Measurements from ENCODE around the gene SERPINI1. TPM values are rescaled to one million over a fixed set of nuclear protein-coding genes. Genes with fewer than 3 reads are reported as not detected.

Gene SERPINI1
- polyA plus RNA-seq, 5 donors = 9.9 to 17.6 (median 15.9) TPM

DNA sequence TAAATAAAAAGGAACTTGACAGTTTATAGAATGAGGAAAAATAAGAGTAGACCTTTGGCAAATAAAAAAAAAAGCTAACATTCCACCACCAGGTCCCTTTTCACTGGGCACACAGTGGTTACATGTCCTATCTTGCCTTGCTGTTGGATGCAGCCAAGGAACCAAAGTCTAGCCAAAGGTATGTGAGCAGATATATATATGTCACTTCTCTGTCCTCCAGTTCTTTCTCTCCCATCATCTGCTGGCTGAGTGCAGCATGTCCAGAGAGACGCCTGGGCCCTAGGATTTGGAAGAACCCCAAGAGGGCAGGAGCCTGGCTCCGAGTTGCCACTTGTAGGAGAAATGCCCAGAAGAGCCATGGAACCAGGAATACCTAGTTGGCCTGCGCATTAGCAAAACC lies 104.7 kb downstream of the SERPINI1 start:
- DNase-seq = no peak

DNA sequence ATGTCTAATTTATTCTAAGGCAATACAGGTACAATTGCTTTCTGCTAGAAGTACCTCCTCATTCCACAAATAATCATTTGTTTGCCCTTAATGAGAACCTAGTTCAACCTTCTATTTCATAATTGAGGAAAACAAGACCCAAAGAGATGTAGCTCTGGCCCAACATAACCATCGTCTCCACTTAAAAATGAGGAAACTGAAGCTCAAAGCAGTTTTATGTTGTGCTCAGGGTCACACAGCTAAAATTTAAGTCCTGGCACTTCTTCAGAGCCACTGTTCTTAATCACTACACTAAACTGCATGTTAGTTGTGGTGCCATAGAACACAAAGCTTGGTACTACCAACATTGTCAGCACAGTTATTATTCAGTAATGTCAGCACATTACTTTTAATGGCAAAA lies 108.0 kb downstream of the SERPINI1 start:
- DNase-seq = no peak

- DNase-seq = no peak
Observed at GRCh38 chr3:167843886-167844285, 108.4 kb downstream of the SERPINI1 start.

GRCh38 chr3:167844528-167844927 lies 109.0 kb downstream of the SERPINI1 start:
- no peak for DNase-seq

GRCh38 chr3:167851171-167851570 lies 115.7 kb downstream of the SERPINI1 start:
- no peak for DNase-seq

DNA sequence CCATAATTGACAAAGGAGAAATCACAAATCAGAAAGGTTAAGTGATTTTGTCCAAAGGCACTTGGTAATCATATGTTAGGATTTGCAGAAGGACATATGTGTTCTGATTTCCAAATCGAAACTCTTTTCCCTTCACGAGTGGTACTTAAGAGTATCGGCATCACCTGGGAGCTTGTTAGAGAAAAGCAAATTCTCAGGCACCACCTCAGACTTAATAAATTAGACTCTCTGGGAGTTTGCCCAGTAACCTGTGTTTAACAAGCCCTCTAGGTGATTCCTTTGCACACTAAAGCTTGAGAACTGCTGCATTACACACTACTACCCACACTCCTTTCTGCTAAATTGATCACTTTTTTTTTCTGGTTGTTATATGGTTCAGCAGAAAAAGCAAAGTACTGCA lies 116.2 kb downstream of the SERPINI1 start:
- no peak for DNase-seq

GRCh38 chr3:167852216-167852615 lies 116.7 kb downstream of the SERPINI1 start:
- no peak for DNase-seq

- DNase-seq = no peak
Observed at GRCh38 chr3:167854063-167854462, 118.5 kb downstream of the SERPINI1 start.

DNA sequence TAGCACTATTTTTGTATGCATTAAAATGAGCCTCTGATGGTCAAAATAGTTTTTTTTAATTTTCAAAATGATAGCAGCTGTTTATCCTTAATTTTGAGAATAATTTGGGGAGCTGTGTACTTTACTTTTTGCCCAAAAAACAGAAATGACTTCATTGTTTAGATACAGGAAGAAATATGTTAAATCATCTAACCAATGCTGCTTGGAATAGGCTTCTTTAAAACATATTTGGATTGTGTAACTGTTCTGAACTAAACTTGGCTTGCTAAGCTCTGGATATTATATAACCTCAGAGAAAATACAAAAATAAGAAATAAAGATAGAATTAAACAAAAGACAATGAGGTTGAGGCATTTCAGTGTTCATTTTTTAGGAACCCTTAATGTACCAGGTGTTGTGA lies 119.3 kb downstream of the SERPINI1 start:
- DNase-seq = no peak

GRCh38 chr3:167855306-167855705 lies 119.8 kb downstream of the SERPINI1 start:
- no peak for DNase-seq

- DNase-seq = no peak
Observed at GRCh38 chr3:167858865-167859264, 123.3 kb downstream of the SERPINI1 start.

GRCh38 chr3:167859610-167860009 lies 124.1 kb downstream of the SERPINI1 start:
- DNase-seq = no peak

- no peak for DNase-seq
Observed at GRCh38 chr3:167861649-167862048, 126.1 kb downstream of the SERPINI1 start.

DNA sequence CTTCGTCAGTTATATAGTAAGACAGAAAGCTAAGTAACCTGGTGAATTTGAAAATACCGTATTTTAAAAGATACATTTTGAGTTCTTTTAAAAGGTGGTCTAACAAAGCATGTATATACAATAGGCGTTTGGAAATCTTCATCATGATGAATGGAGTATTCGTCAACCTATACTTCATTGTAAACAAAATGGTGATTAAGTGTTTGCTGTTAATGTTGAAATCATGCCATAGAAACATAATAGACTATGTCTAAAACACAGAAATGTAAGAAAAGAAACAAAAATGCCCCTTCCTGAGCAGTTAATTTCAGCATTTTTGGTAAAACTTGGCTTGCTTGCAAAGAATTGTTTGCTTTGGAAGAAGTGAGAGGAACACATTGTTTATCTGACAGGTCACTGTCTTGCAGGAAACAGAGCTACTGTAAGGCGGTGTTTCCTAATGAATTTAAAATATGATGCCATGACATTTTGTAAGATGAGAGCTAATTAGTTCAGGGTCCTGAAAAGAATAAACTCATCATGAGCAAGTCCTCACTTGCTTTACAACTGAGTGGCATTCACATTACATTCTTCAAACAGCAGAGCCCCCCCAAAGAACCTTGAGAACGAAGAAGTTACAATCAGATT lies 126.7 kb downstream of the SERPINI1 start:
- DNase-seq = no peak

DNA sequence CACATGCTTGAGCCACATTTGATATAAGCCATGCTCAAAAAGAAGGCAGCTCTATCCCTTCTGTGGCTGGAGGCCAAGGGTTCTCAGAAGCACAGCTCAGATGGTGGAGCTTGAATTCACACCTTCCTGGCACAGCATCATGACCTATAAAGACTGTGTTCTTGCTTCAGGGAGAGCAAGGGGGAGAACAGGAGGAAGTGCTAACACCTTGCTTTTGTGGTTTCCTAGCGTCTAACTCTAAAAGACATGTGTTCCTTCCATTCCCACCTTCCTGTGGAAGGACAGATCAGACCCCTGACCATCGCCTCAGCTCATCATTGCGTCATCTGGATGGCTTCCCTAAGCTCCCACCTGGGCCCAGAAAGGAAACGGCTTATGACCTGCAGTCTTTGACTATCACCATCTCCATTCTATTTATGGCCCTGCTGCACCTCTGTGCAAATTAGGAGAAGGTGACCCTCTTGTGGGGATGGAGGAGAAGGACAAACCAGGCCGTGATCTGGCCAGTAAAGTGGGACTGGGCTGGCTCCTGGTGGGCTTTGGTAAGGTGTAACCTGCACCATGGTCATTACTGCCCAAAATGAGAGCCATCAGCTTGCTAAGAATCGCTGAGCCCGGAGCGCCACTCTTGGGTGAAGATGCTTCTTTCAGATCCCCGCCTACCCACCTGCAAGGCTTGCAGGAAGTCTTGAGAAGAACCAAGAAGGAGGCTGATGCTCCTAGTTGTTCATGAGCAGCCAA lies 128.5 kb downstream of the SERPINI1 start:
- DNase-seq = no peak

DNA sequence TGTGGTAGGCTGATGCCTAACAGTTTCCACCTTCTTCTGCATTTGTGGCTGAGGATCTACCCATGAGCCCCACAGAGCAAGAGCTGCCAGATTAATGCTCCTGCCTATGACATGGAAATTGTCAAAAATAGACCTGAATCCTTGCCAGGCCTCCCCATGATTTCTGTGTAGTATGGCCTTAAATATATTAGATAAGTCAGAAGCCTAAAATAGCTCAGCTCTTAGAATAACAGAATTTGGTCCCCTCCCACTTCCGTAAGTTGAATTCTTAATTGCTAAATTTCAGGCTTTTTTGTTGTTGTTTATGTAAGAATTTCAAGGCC lies 129.0 kb downstream of the SERPINI1 start:
- no peak for DNase-seq

- no peak for DNase-seq
Observed at GRCh38 chr3:167866331-167866730, 130.8 kb downstream of the SERPINI1 start.

DNA sequence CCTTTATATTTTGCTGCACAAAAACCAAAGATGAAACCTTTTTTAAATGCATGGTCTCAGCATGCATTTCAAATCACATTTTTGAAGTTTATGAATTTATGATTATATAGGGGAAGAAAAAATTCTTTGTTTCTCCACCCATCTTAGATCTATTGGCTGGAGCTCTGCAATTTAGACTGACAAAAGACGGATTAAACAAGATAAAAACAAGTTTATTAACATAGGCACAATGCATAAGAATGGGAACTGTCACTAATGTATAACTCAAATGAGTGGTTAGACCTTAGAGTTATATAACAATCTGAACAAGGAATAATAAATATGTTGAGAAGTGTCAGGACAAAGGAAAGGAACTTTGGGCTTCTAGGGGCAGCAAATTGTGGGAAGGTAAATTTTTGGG lies 132.5 kb downstream of the SERPINI1 start:
- no peak for DNase-seq

DNA sequence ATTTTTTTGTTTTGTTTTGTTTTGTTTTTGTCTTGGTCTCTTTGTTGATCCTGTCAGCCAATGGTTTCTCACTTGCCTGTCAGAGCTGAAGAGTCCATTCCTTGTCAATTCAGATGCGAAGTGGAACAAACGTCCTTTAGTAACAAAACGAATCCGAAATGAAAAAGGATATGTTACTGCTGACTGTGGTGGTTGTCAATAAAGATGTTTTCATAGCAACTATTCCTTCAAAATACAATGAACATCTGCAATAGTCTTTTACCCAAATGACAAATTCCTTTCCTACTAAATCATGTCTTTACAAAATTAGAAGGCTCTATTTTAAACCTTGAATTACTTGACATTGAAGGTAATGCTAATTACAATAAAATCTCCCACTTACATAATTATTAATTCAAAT lies 134.7 kb downstream of the SERPINI1 start:
- DNase-seq = no peak

- DNase-seq = no peak
Observed at GRCh38 chr3:167870759-167871158, 135.2 kb downstream of the SERPINI1 start.

GRCh38 chr3:167872032-167872431 lies 136.5 kb downstream of the SERPINI1 start:
- no peak for DNase-seq

- DNase-seq = no peak
Observed at GRCh38 chr3:167872941-167873340, 137.4 kb downstream of the SERPINI1 start.

- no peak for DNase-seq
Observed at GRCh38 chr3:167874671-167875372, 139.3 kb downstream of the SERPINI1 start.
